ENCODE measurements around the gene FMN2. TPM values are rescaled to one million over a fixed set of nuclear protein-coding genes. Genes with fewer than 3 reads are reported as not detected.

FMN2 gene
- total RNA-seq, 1 experiment from 2014 or later, result 0.59 TPM

- Histone ChIP-seq H3K56ac (ENCODE audit: insufficient read length, low read depth, low read length) (no peak overlapping the region), H3K23ac (ENCODE audit: insufficient read length, low read depth, low read length) (no peak overlapping the region), H3K23me2 (ENCODE audit: insufficient read length, low read depth, low read length, poor library complexity, severe bottlenecking) (no peaks in the 10 kb centered on the region), H2BK12ac (ENCODE audit: insufficient read length, low read depth, low read length) (no peak overlapping the region), H3K4me1 (ENCODE audit: insufficient read depth, low read length) (no peaks in the 10 kb centered on the region), H3K27me3 (ENCODE audit: insufficient read depth, low read length) (no peaks in the 10 kb centered on the region), H2BK15ac (ENCODE audit: low read depth, low read length) (no peak overlapping the region), H2BK20ac (ENCODE audit: low read depth, low read length, poor library complexity, severe bottlenecking) (no peak overlapping the region), H3K27ac (ENCODE audit: insufficient read length, low read depth, low read length) (no peak overlapping the region), H3K18ac (ENCODE audit: insufficient read length, low read depth, low read length) (no peak overlapping the region), H4K20me1 (ENCODE audit: control insufficient read depth, insufficient read depth, insufficient read length) (no peaks in the 10 kb centered on the region), H3K4me2 (ENCODE audit: insufficient read depth, insufficient read length, low read length) (no peak overlapping the region), H3K14ac (ENCODE audit: insufficient read depth, low read length) (no peak overlapping the region), H3K4ac (ENCODE audit: low read depth, low read length) (no peak overlapping the region), H3T11ph (ENCODE audit: low read length) (no peak overlapping the region), H4K91ac (ENCODE audit: insufficient read length, low read depth, low read length) (no peak overlapping the region), H3K9me3 (ENCODE audit: control insufficient read depth, low read depth, low read length) (no peaks in the 10 kb centered on the region), H2AFZ (ENCODE audit: low read length) (no peak overlapping the region), H2BK120ac (ENCODE audit: low read depth, low read length, poor library complexity, severe bottlenecking) (no peak overlapping the region), H3K79me1 (ENCODE audit: insufficient read depth, low read depth, low read length, poor library complexity, severe bottlenecking) (no peaks in the 10 kb centered on the region), H4K5ac (ENCODE audit: insufficient read length, low read depth, low read length) (no peak overlapping the region), H2BK5ac (ENCODE audit: insufficient read length, low read length) (no peak overlapping the region), H3K79me2 (ENCODE audit: insufficient read depth, low read length) (no peaks in the 10 kb centered on the region), H2AK5ac (ENCODE audit: insufficient read length, low read length) (no peak overlapping the region), H3K9ac (ENCODE audit: extremely low read depth, insufficient read length, low read length) (no peak overlapping the region), H4K8ac (replicated peaks; ENCODE audit: insufficient read length, low read depth, low read length) (no peak overlapping the region)
- H3K27me3 Mint-ChIP-seq (ENCODE audit: low read depth), result no peaks in the 10 kb centered on the region
- no peak overlapping the region for H3K27ac Mint-ChIP-seq
- TF ChIP-seq CTCF (conservative IDR thresholded peaks at IDR 0.05), result peak; percentile 42; the same call in 2 of the 3 replicates
- H3K4me1 Mint-ChIP-seq, result peaks cover 7% of the 10 kb centered on the region in 2 experiments
- peak; percentile 52 for DNase-seq
- H3K4me3 Mint-ChIP-seq, result no peak overlapping the region
- H3K9me3 Mint-ChIP-seq, result no peaks in the 10 kb centered on the region
- no CpG with 5 or more reads among the region's 3 CpGs for WGBS (ENCODE audit: extremely low coverage, insufficient read length, low lambda C conversion rate)
- no peaks in the 10 kb centered on the region for H3K36me3 Mint-ChIP-seq (ENCODE audit: insufficient read depth in 1 of 3, low read depth in 3 of 3)
Observed at GRCh38 chr1:240294566-240294965, 202.9 kb downstream of the FMN2 start.
